OCI-LY1 (cell line): Measurements from ENCODE around the gene F2RL1.
"Not testable (repeated sequence)": the region's sequence is repeated elsewhere in the genome, so short reads cannot be mapped to it uniquely, and the experiment has no call there.

Experiments
- H2AFZ ChIP-seq: fragments of 200-600 bp; sonication (generic), shearing (Covaris generic); 2 replicates; pipeline ENCODE4 v1.6.0; 2014; ENCODE audit warnings: antibody characterized with exemption, mild to moderate bottlenecking, low read length
- H3F3A ChIP-seq: fragments of 200-600 bp; sonication (generic), shearing (Covaris generic); 2 replicates; pipeline ENCODE4 v1.6.0; 2014; ENCODE audit warnings: mild to moderate bottlenecking, antibody characterized with exemption, low read length, moderate library complexity; ENCODE audit not compliant: insufficient read depth
- H3K27ac ChIP-seq: fragments of 200-600 bp; sonication (generic); 2 replicates; pipeline ENCODE4 v1.5.1; 2014; ENCODE audit warnings: low read length, mixed run types, mild to moderate bottlenecking, low read depth; ENCODE audit not compliant: poor library complexity, severe bottlenecking
- H3K27me3 ChIP-seq: fragments of 200-600 bp; sonication (generic); 2 replicates; pipeline ENCODE4 v1.6.0; 2014; ENCODE audit warnings: antibody characterized with exemption, mild to moderate bottlenecking, low read length, moderate library complexity; ENCODE audit not compliant: insufficient read depth
- H3K36me3 ChIP-seq: fragments of 200-600 bp; sonication (generic); 2 replicates; pipeline ENCODE4 v1.6.1; 2014; ENCODE audit warnings: mild to moderate bottlenecking, antibody characterized with exemption, low read length, moderate library complexity, mixed read lengths; ENCODE audit not compliant: insufficient read depth
- H3K4me1 ChIP-seq: fragments of 200-600 bp; sonication (generic); 2 replicates; pipeline ENCODE4 v1.5.1; 2014; ENCODE audit warnings: mild to moderate bottlenecking, low read length, moderate library complexity; ENCODE audit not compliant: insufficient read depth, severe bottlenecking
- H3K4me2 ChIP-seq: fragments of 200-600 bp; sonication (generic), shearing (Covaris generic); 2 replicates; pipeline ENCODE4 v1.6.1; 2014; ENCODE audit warnings: low read length
- H3K4me3 ChIP-seq: fragments of 200-600 bp; sonication (generic); 2 replicates; pipeline ENCODE4 v1.5.1; 2014; ENCODE audit warnings: low read length, low read depth, mild to moderate bottlenecking, mixed read lengths; ENCODE audit not compliant: poor library complexity, severe bottlenecking
- H3K79me2 ChIP-seq: fragments of 200-600 bp; shearing (Covaris generic); 2 replicates; pipeline ENCODE4 v1.6.1; 2016; ENCODE audit warnings: mixed run types, low read length, mixed read lengths; ENCODE audit not compliant: insufficient read depth
- H3K9ac ChIP-seq: fragments of 200-600 bp; sonication (generic), shearing (Covaris generic); 2 replicates; pipeline ENCODE4 v1.6.1; 2014; ENCODE audit warnings: mild to moderate bottlenecking, low read length, mixed read lengths
- H3K9me2 ChIP-seq: fragments of 200-600 bp; sonication (generic), shearing (Covaris generic); 2 replicates; pipeline ENCODE4 v1.6.1; 2014; ENCODE audit warnings: low read depth, mild to moderate bottlenecking, low read length, mixed read lengths
- H3K9me3 ChIP-seq: fragments of 200-600 bp; shearing (Covaris generic); 2 replicates; pipeline ENCODE4 v1.6.1; 2014; ENCODE audit warnings: low read length, mixed read lengths
- H4K20me1 ChIP-seq: fragments of 200-600 bp; sonication (generic), shearing (Covaris generic); 2 replicates; pipeline ENCODE4 v1.6.0; 2016; ENCODE audit warnings: mild to moderate bottlenecking, low read length; ENCODE audit not compliant: insufficient read depth
- EZH2 ChIP-seq: fragments of 200-600 bp; sonication (generic), shearing (Covaris generic); IDR thresholded peaks from 2 replicates; pipeline ENCODE4 v1.8.0; 2017; ENCODE audit warnings: borderline replicate concordance, mixed run types, mild to moderate bottlenecking, antibody characterized with exemption, low read length, moderate library complexity, mixed read lengths
- TF ChIP-seq, protein P1 (sequence below): fragments of 200-600 bp; sonication (generic), shearing (Covaris generic); IDR thresholded peaks from 2 replicates; pipeline ENCODE4 v1.5.1; 2017; ENCODE audit warnings: mild to moderate bottlenecking, antibody characterized with exemption, low read length, moderate library complexity, mixed read lengths

The F2RL1 gene

DNA sequence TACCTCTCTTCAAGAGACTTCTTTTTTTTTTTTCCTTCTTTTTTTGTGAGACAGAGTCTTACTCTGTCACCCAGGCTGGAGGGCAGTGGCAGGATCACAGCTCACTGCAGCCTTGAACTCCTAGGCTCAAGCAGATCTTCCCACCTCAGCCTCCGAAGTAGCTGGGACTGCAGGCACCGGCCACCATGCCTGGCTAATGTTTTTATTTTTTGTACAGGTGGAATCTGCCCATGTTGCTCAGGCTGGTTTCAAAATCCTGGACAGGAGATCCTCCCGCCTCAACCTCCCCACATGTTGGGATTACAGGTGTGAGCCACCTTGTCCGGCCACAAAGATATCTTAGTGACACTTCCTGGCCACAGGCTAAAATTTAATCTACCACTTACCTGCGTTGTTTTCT, 42.9 kb upstream of the F2RL1 start:
- no peak overlapping the region for H3K27ac ChIP-seq
- H3K9me3 ChIP-seq: no peaks in the 10 kb centered on the region
- TF ChIP-seq, protein P1, sequence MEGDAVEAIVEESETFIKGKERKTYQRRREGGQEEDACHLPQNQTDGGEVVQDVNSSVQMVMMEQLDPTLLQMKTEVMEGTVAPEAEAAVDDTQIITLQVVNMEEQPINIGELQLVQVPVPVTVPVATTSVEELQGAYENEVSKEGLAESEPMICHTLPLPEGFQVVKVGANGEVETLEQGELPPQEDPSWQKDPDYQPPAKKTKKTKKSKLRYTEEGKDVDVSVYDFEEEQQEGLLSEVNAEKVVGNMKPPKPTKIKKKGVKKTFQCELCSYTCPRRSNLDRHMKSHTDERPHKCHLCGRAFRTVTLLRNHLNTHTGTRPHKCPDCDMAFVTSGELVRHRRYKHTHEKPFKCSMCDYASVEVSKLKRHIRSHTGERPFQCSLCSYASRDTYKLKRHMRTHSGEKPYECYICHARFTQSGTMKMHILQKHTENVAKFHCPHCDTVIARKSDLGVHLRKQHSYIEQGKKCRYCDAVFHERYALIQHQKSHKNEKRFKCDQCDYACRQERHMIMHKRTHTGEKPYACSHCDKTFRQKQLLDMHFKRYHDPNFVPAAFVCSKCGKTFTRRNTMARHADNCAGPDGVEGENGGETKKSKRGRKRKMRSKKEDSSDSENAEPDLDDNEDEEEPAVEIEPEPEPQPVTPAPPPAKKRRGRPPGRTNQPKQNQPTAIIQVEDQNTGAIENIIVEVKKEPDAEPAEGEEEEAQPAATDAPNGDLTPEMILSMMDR: no peak
- TF ChIP-seq EZH2: no peak
- no peaks in the 10 kb centered on the region for H4K20me1 ChIP-seq
- H2AFZ ChIP-seq: no peak overlapping the region
- H3K4me1 ChIP-seq: no peaks in the 10 kb centered on the region
- H3K27me3 ChIP-seq: no peaks in the 10 kb centered on the region
- H3K36me3 ChIP-seq: no peaks in the 10 kb centered on the region
- H3K4me2 ChIP-seq: no peak overlapping the region
- H3K9ac ChIP-seq: no peak overlapping the region
- no peak overlapping the region for H3K4me3 ChIP-seq
- H3F3A ChIP-seq: no peaks in the 10 kb centered on the region
- H3K9me2 ChIP-seq: no peaks in the 10 kb centered on the region
- no peaks in the 10 kb centered on the region for H3K79me2 ChIP-seq

DNA sequence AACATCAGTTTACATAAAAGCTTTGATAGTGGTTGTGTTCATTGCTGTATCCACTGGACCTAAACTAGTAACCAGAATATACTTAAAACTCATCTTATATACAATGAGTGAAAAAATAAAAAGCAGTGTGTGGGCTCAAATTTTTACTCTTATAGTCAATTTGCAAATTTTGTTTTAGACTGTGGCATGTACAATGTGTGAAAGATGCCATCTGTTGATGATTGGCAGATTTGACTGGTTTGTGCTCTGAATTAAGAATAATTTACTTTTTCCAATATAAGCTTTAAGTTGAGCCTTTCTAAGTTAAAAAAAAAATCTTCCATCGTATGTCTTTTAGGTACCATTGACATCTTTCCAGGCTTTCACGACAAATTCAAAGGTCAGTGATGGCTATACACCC, 42.4 kb upstream of the F2RL1 start:
- no peaks in the 10 kb centered on the region for H3K79me2 ChIP-seq
- H3K9ac ChIP-seq: no peak overlapping the region
- H3K27me3 ChIP-seq: no peaks in the 10 kb centered on the region
- no peaks in the 10 kb centered on the region for H3K9me2 ChIP-seq
- H3K9me3 ChIP-seq: no peaks in the 10 kb centered on the region
- no peaks in the 10 kb centered on the region for H3F3A ChIP-seq
- no peaks in the 10 kb centered on the region for H3K36me3 ChIP-seq
- no peaks in the 10 kb centered on the region for H3K4me1 ChIP-seq
- no peak overlapping the region for H3K4me3 ChIP-seq
- no peak overlapping the region for H3K27ac ChIP-seq
- TF ChIP-seq, protein P1: no peak
- TF ChIP-seq EZH2: no peak
- no peak overlapping the region for H3K4me2 ChIP-seq
- no peaks in the 10 kb centered on the region for H4K20me1 ChIP-seq
- H2AFZ ChIP-seq: no peak overlapping the region

- H4K20me1 ChIP-seq, H3K9me2 ChIP-seq, H3F3A ChIP-seq, H3K36me3 ChIP-seq, H3K4me1 ChIP-seq, H2AFZ ChIP-seq, H3K79me2 ChIP-seq, H3K4me3 ChIP-seq, H3K9me3 ChIP-seq, H3K27ac ChIP-seq, H3K9ac ChIP-seq, H3K4me2 ChIP-seq, H3K27me3 ChIP-seq: not testable (repeated sequence)
Observed at GRCh38 chr5:76780616-76781015, 38.2 kb upstream of the F2RL1 start.

DNA sequence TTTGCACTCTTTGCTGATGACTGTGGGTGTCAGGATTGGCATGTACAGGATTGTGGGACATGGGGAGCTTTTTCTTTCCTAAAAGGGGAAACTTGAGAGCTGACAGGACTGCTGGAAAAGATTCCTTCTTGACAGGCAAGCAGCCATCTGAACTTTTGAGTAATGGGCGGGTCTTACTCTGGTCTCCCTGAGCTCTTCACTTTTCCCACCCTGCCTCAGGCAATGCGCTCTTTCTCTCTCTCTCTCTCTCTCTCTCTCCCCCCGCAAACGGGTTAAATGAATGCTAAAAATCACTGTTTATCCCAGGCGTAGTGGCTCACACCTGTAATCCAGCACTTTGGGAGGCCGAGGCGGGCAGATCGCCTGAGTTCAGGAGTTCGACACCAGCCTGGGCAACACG, 37.1 kb upstream of the F2RL1 start:
- no peaks in the 10 kb centered on the region for H4K20me1 ChIP-seq
- TF ChIP-seq, protein P1: no peak
- no peak for TF ChIP-seq EZH2
- H3K79me2 ChIP-seq: no peaks in the 10 kb centered on the region
- no peaks in the 10 kb centered on the region for H3K36me3 ChIP-seq
- H3K27ac ChIP-seq: no peak overlapping the region
- no peaks in the 10 kb centered on the region for H3K4me1 ChIP-seq
- no peak overlapping the region for H2AFZ ChIP-seq
- no peak overlapping the region for H3K4me3 ChIP-seq
- H3K9ac ChIP-seq: no peak overlapping the region
- H3K9me2 ChIP-seq: no peaks in the 10 kb centered on the region
- no peaks in the 10 kb centered on the region for H3K9me3 ChIP-seq
- H3K4me2 ChIP-seq: no peak overlapping the region
- no peaks in the 10 kb centered on the region for H3F3A ChIP-seq
- no peaks in the 10 kb centered on the region for H3K27me3 ChIP-seq
